Adipose tissue (tissue), 3 donors: ENCODE data around the gene PRM1. TPM values are rescaled to one million over a fixed set of nuclear protein-coding genes. Genes with fewer than 3 reads are reported as not detected.

Experiments
- H3K27ac ChIP-seq: one replicate; pipeline ENCODE4 v1.5.1; 2013; ENCODE audit warnings: low read depth, low read length
- WGBS, 3 donors: extraction: QIAGEN DNeasy Blood & Tissue Kit; methylation state at CpG; one replicate each; pipeline ENCODE4 v1.1.7; 2013; 5-methylcytosine and 5-hydroxymethylcytosine counted together
- polyA plus RNA-seq, 3 donors: library from polyadenylated mRNA; stranded (reverse); fragments of 200-250 nt; gene quantifications; one replicate each; pipeline ENCODE4 v1.2.3, GENCODE V29; 2013
- donor health status: healthy with polysubstance abuse.
- donor health status: Bipolar disorder and iron deficiency.
- donor health status: healthy.

PRM1 gene
- polyA plus RNA-seq: not detected

GRCh38 chr16:11280616-11281522 is at the start of gene PRM1:
Gene PRM1 (minus strand): TSS chr16:11281330. CDS start chr16:11281238, 92 bp downstream.
- WGBS, 3 donors: 83 to 89% (median 84%) methylated on average over 23 to 25 of the region's 25 CpGs
- H3K27ac ChIP-seq: no peak within 1 kb of the TSS

- H3K27ac ChIP-seq: no peak overlapping the region
- 87 to 93% (median 91%) methylated on average over 5 of the region's 5 CpGs for WGBS, 3 donors
Measured at GRCh38 chr16:11330526-11331237, 49.6 kb upstream of the PRM1 start.

- 78 to 82% (median 79%) methylated on average over 3 of the region's 3 CpGs for WGBS, 3 donors
- H3K27ac ChIP-seq: no peak overlapping the region
Measured at GRCh38 chr16:11329891-11330290, 48.8 kb upstream of the PRM1 start.

- 17 to 41% (median 20%) methylated on average over 6 of the region's 6 CpGs for WGBS, 3 donors
- no peak overlapping the region for H3K27ac ChIP-seq
Measured at GRCh38 chr16:11329071-11329491, 48.0 kb upstream of the PRM1 start.

GRCh38 chr16:11328172-11329070 is 47.3 kb upstream of the PRM1 start:
- H3K27ac ChIP-seq: no peak overlapping the region
- 29 to 61% (median 30%) methylated on average over 12 of the region's 12 CpGs for WGBS, 3 donors

- H3K27ac ChIP-seq: no peak overlapping the region
- 71 to 87% (median 80%) methylated on average over 23 of the region's 23 CpGs for WGBS, 3 donors
Measured at GRCh38 chr16:11327277-11328171, 46.4 kb upstream of the PRM1 start.

- WGBS, 3 donors: 88 to 91% (median 91%) methylated on average over 9 of the region's 9 CpGs
- H3K27ac ChIP-seq: no peak overlapping the region
Measured at GRCh38 chr16:11326737-11327276, 45.7 kb upstream of the PRM1 start.

GRCh38 chr16:11326084-11326736 is 45.1 kb upstream of the PRM1 start:
- H3K27ac ChIP-seq: no peak overlapping the region
- WGBS, 3 donors: 67 to 85% (median 71%) methylated on average over 9 of the region's 9 CpGs

GRCh38 chr16:11325404-11326083 is 44.4 kb upstream of the PRM1 start:
- 65 to 87% (median 79%) methylated on average over 10 of the region's 10 CpGs for WGBS, 3 donors
- no peak overlapping the region for H3K27ac ChIP-seq

- no peak overlapping the region for H3K27ac ChIP-seq
- WGBS, 3 donors: 89 to 93% (median 91%) methylated on average over 11 of the region's 11 CpGs
Measured at GRCh38 chr16:11323551-11324336, 42.6 kb upstream of the PRM1 start.

- WGBS, 3 donors: 85 to 92% (median 86%) methylated on average over 3 of the region's 3 CpGs
- no peak overlapping the region for H3K27ac ChIP-seq
Measured at GRCh38 chr16:11322823-11323222, 41.7 kb upstream of the PRM1 start.

GRCh38 chr16:11321662-11322061 is 40.5 kb upstream of the PRM1 start:
- WGBS, 3 donors: 77 to 88% (median 81%) methylated on average over 5 of the region's 5 CpGs
- no peak overlapping the region for H3K27ac ChIP-seq

- no peak overlapping the region for H3K27ac ChIP-seq
- WGBS, 3 donors: 82 to 87% (median 84%) methylated on average over 10 of the region's 10 CpGs
Measured at GRCh38 chr16:11320170-11320569, 39.0 kb upstream of the PRM1 start.

- no peak overlapping the region for H3K27ac ChIP-seq
- 51 to 65% (median 60%) methylated on average over 8 of the region's 8 CpGs for WGBS, 3 donors
Measured at GRCh38 chr16:11319529-11320146, 38.5 kb upstream of the PRM1 start.

- WGBS, 3 donors: 83 to 92% (median 86%) methylated on average over 8 of the region's 8 CpGs
- H3K27ac ChIP-seq: no peak overlapping the region
Measured at GRCh38 chr16:11318817-11319216, 37.7 kb upstream of the PRM1 start.
